GM12865 (cell line): ENCODE measurements around the gene MCF2L.

Experiments used
- DNase-seq: peaks from one replicate; pipeline ENCODE4 v3.0.0; 2010; ENCODE audit warnings: low read depth
- H3K4me3 ChIP-seq: 2 replicates; pipeline ENCODE4 v1.5.1; 2011; ENCODE audit warnings: mild to moderate bottlenecking, low read depth, low read length, control low read depth
- CTCF ChIP-seq: IDR thresholded peaks from 2 replicates; pipeline ENCODE4 v1.5.1; 2011; ENCODE audit warnings: low read length, control low read depth, low read depth, inconsistent platforms; ENCODE audit not compliant: insufficient read depth; ENCODE audit errors: missing control alignments

MCF2L gene

GRCh38 chr13:113129480-113129879 is 160.5 kb downstream of the MCF2L start:
- TF ChIP-seq CTCF, result no peak

GRCh38 chr13:113129921-113130750 is 161.1 kb downstream of the MCF2L start:
- no peak for DNase-seq
- no peak overlapping the region for H3K4me3 ChIP-seq
- no peak for TF ChIP-seq CTCF

More at GRCh38 chr13:113129480-113129879, 160.5 kb downstream of the MCF2L start:
- DNase-seq, result no peak
- H3K4me3 ChIP-seq, result no peak overlapping the region

- no peak for DNase-seq
- no peak for TF ChIP-seq CTCF
- H3K4me3 ChIP-seq, result no peak overlapping the region
Observed at GRCh38 chr13:113135281-113135760, 166.3 kb downstream of the MCF2L start.

- no peak for TF ChIP-seq CTCF
- no peak overlapping the region for H3K4me3 ChIP-seq
- DNase-seq, result no peak
Observed at GRCh38 chr13:113137691-113138298, 168.8 kb downstream of the MCF2L start.

- DNase-seq, result no peak
- TF ChIP-seq CTCF, result no peak
- H3K4me3 ChIP-seq, result no peak overlapping the region
Observed at GRCh38 chr13:113138792-113139551, 170.0 kb downstream of the MCF2L start.

- no peak overlapping the region for H3K4me3 ChIP-seq
- TF ChIP-seq CTCF, result no peak
- DNase-seq, result no peak
Observed at GRCh38 chr13:113139577-113139976, 170.6 kb downstream of the MCF2L start.
